ENCODE results near the gene COLGALT1. TPM values are rescaled to one million over a fixed set of nuclear protein-coding genes. Genes with fewer than 3 reads are reported as not detected.

COLGALT1 gene
- polyA plus RNA-seq, 3 donors = 66.8 to 176 (median 68.8) TPM

GRCh38 chr19:17632577-17632976, 77.1 kb downstream of the COLGALT1 start:
- WGBS (ENCODE audit: insufficient coverage) = 92% methylated on average over 6 of the region's 9 CpGs

More at GRCh38 chr19:17632577-17632976, 77.1 kb downstream of the COLGALT1 start:
- no peak overlapping the region for H3K4me2 ChIP-seq (replicated peaks; ENCODE audit: extremely low read depth, low read length, poor library complexity, severe bottlenecking)
- H3K4me3 ChIP-seq (replicated peaks in 1 of 3; ENCODE audit: low read depth in 2 of 3, low read length in 3 of 3) = no peak overlapping the region
- no peaks in the 10 kb centered on the region for H3K79me2 ChIP-seq (ENCODE audit: insufficient read depth, low read length)
- no peaks in the 10 kb centered on the region for H4K20me1 ChIP-seq (ENCODE audit: insufficient read depth, low read length)
- H3K27ac ChIP-seq (ENCODE audit: low read depth in 1 of 2, low read length in 2 of 2) = no peak overlapping the region
- no peaks in the 10 kb centered on the region for H3K36me3 ChIP-seq (replicated peaks in 1 of 2; ENCODE audit: control insufficient read depth in 1 of 2, insufficient read depth in 2 of 2, low read length in 2 of 2)
- no peaks in the 10 kb centered on the region for H3K9me3 ChIP-seq (replicated peaks in 1 of 2; ENCODE audit: control insufficient read depth in 1 of 2, insufficient read depth in 1 of 2, low read length in 2 of 2)
- Mint-ChIP-seq H3K4me1 (no peaks in the 10 kb centered on the region), H3K36me3 (no peaks in the 10 kb centered on the region), H3K9me3 (peaks cover 0 to 3% (median 0%) of the 10 kb centered on the region in 7 donors), H3K27me3 (ENCODE audit: low read depth in 3 of 3) (peaks cover 2% of the 10 kb centered on the region in 3 donors), H3K4me3 (no peak overlapping the region), H3K27ac (no peak overlapping the region)
- no peaks in the 10 kb centered on the region for H3K27me3 ChIP-seq (ENCODE audit: control insufficient read depth in 2 of 2, insufficient read depth in 2 of 2, low read length in 2 of 2)
- no peak overlapping the region for H3K9ac ChIP-seq (ENCODE audit: insufficient read depth, low read length, poor library complexity, severe bottlenecking)
- DNase-seq = no peak
- no peaks in the 10 kb centered on the region for H3K4me1 ChIP-seq (ENCODE audit: control insufficient read depth in 1 of 2, insufficient read depth in 2 of 2, low read length in 2 of 2)
- no peak for TF ChIP-seq CTCF (IDR thresholded peaks at IDR 0.05)
- intact Hi-C loops (cut with micrococcal nuclease) = no loop called here
- no peak overlapping the region for H2AFZ ChIP-seq (ENCODE audit: insufficient read depth, low read depth, low read length, poor library complexity, severe bottlenecking)

Other genes starting within 250 kb of the COLGALT1 start
- 100 to 1,000 TPM in 2 of 3 donors, 10 to 100 TPM in 1; 13.2 to 208 (median 155) TPM for gene MRPL34, start 249.8 kb upstream of the COLGALT1 start, polyA plus RNA-seq
- 10 to 100 TPM; 22.5 to 49.5 (median 23.8) TPM for gene DDA1, start 246.1 kb upstream of the COLGALT1 start, polyA plus RNA-seq
- 10 to 100 TPM in 1 of 3 donors, under 1 TPM in 1, not detected in 1; 0.11 to 14.1 TPM for gene ANO8, start 220.8 kb upstream of the COLGALT1 start, polyA plus RNA-seq
- gene GTPBP3, start 218.1 kb upstream of the COLGALT1 start, polyA plus RNA-seq = 10 to 100 TPM in 1 of 3 donors, 1 to 10 TPM in 2; 1.0 to 22.0 (median 1.7) TPM
- under 1 TPM in 2 of 3 donors, not detected in 1; 0.08 to 0.81 TPM for gene PLVAP, start 178.3 kb upstream of the COLGALT1 start, polyA plus RNA-seq
- under 1 TPM in 1 of 3 donors, not detected in 2; 0.52 TPM for gene CCDC194, start 161.5 kb upstream of the COLGALT1 start, polyA plus RNA-seq
- gene BST2, start 150.0 kb upstream of the COLGALT1 start, polyA plus RNA-seq = 100 to 1,000 TPM; 225 to 284 (median 272) TPM
- 10 to 100 TPM; 43.2 to 47.8 (median 43.7) TPM for gene MVB12A, start 135.6 kb upstream of the COLGALT1 start, polyA plus RNA-seq
- gene TMEM221, start 107.0 kb upstream of the COLGALT1 start, polyA plus RNA-seq = not detected
- gene NXNL1, start 94.7 kb upstream of the COLGALT1 start, polyA plus RNA-seq = not detected
- 10 to 100 TPM; 27.1 to 36.5 (median 27.6) TPM for gene SLC27A1, start 85.1 kb upstream of the COLGALT1 start, polyA plus RNA-seq
- gene PGLS, start 44.0 kb upstream of the COLGALT1 start, polyA plus RNA-seq = 100 to 1,000 TPM; 116 to 158 (median 141) TPM
- under 1 TPM in 1 of 3 donors, not detected in 2; 0.01 TPM for gene UNC13A, start 132.7 kb downstream of the COLGALT1 start, polyA plus RNA-seq
- gene MAP1S, start 163.8 kb downstream of the COLGALT1 start, polyA plus RNA-seq = 10 to 100 TPM; 24.5 to 28.3 (median 27.5) TPM
- 10 to 100 TPM; 11.4 to 32.0 (median 13.4) TPM for gene FCHO1, start 195.8 kb downstream of the COLGALT1 start, polyA plus RNA-seq
- not detected for gene B3GNT3, start 239.5 kb downstream of the COLGALT1 start, polyA plus RNA-seq

All from CD14-positive monocyte (primary cell).